ENCODE measurements around the gene MYO18A.

MYO18A gene

GRCh38 chr17:29099527-29099926 lies 80.7 kb downstream of the MYO18A start:
- TF ChIP-seq, protein P1, sequence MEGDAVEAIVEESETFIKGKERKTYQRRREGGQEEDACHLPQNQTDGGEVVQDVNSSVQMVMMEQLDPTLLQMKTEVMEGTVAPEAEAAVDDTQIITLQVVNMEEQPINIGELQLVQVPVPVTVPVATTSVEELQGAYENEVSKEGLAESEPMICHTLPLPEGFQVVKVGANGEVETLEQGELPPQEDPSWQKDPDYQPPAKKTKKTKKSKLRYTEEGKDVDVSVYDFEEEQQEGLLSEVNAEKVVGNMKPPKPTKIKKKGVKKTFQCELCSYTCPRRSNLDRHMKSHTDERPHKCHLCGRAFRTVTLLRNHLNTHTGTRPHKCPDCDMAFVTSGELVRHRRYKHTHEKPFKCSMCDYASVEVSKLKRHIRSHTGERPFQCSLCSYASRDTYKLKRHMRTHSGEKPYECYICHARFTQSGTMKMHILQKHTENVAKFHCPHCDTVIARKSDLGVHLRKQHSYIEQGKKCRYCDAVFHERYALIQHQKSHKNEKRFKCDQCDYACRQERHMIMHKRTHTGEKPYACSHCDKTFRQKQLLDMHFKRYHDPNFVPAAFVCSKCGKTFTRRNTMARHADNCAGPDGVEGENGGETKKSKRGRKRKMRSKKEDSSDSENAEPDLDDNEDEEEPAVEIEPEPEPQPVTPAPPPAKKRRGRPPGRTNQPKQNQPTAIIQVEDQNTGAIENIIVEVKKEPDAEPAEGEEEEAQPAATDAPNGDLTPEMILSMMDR (IDR thresholded peaks at IDR 0.05; ENCODE audit: control extremely low read depth, extremely low read depth, low read depth, missing control alignments), result no peak
- DNase-seq (ENCODE audit: extremely low spot score), result no peak
- POLR2A ChIA-PET, result no interaction called here
- CTCF ChIA-PET, result interaction anchor here (2.2 kb wide), 1 partner anchor 134 kb away, joined by 9 read pairs; no protein-coding TSS in a partner anchor

DNA sequence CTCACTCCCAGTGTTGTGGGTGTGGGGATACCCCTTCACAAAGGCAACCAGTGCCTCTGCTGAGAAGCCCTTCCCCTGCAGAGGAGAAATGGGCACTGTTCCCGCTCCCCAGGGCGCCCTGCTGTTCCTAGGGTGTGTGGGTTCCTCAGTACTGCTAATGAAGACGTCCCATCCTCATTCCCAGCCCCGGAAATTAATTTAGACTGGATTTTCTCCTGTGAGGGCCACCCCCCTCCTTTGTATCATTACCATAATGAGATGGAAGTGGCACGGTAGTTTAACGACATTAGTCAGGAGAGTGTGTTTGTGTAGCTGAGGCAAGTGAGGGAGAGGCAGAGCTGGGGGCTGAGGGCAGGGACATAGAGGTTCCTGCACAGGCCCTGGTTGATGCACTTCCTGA lies 84.1 kb downstream of the MYO18A start:
- ChIA-PET POLR2A (no interaction called here), CTCF (no interaction called here)
- TF ChIP-seq, protein P1 (IDR thresholded peaks at IDR 0.05; ENCODE audit: control extremely low read depth, extremely low read depth, low read depth, missing control alignments), result no peak
- DNase-seq (ENCODE audit: extremely low spot score), result no peak

GRCh38 chr17:29095439-29095838 lies 84.8 kb downstream of the MYO18A start:
- DNase-seq (ENCODE audit: extremely low spot score), result no peak
- TF ChIP-seq, protein P1 (IDR thresholded peaks at IDR 0.05; ENCODE audit: control extremely low read depth, extremely low read depth, low read depth, missing control alignments), result no peak
- POLR2A ChIA-PET, result no interaction called here
- CTCF ChIA-PET, result no interaction called here

DNA sequence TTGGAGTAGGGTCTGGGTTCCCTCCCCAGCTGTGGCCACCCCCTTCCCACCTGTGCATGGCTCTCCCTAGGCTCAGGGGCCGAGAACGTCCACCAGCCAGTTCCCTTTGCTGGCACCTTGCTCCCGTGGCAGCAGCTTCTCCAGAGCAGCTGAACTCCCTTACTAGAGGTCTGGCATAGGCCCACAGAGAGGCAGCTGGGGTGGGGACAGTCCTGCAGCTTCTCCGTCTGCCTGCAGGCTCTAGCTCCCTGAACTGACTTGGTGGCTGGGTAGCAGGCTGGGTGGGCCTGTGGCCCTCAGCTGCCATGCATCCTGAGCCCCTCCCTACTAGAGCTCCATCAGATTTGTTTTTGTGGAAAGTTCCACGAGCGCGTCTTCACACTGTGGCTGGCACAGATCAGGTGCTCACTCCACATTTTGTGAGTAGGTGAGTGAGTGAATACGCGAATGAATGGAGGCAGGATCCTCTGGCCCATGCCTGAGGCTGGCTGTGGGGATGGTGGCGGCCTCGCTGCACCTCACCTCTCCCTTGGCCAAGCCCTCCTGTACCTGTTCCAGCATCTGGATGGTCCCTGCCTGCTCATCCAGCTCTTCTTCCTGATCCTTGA lies 86.0 kb downstream of the MYO18A start:
- DNase-seq (ENCODE audit: extremely low spot score), result no peak
- TF ChIP-seq, protein P1 (IDR thresholded peaks at IDR 0.05; ENCODE audit: control extremely low read depth, extremely low read depth, low read depth, missing control alignments), result no peak
- CTCF ChIA-PET, result interaction anchor here (0.9 to 1.6 kb wide), 3 partner anchors 18 to 128 kb away, joined by 3 to 7 read pairs (median 4); no protein-coding TSS in a partner anchor
- POLR2A ChIA-PET, result no interaction called here

DNA sequence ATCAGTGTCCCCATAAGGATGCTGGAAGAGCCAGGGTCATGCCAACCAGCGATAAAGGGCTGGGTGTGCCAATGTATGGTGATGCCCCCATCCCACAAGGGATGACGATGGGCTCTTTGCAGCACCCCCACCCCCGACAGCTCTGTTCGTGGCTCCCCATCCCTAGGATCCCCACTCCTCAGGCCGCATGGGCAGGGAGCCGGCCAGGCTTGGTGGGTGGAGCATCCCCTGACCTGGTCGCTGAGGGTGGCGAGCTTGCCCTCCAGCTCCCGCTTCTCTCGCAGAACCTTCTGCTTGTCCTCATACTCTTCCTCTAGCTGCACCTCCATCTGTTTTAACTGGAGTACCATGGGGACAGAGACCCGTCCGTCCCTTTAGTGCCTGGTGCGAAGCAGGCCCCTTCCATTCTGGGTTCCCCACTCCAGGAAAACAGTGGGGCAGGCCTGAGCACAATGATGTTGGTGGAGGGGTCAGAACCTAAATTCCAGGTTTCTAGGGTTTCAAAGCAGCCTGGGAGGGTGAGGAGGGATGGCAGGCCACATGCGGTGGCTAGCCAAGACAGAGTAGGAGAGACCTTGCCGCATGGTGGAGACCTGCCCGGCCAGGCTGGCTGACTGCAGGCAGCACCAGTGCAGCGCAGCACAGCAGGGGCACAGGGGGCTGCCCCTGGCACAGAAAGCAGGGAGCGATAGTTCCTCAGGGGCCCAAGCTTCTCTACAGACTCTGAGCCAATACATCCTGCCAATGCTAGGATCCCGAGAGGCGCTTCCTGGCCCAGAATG lies 86.9 kb downstream of the MYO18A start:
- POLR2A ChIA-PET, result no interaction called here
- TF ChIP-seq, protein P1 (IDR thresholded peaks at IDR 0.05; ENCODE audit: control extremely low read depth, extremely low read depth, low read depth, missing control alignments), result no peak
- DNase-seq (ENCODE audit: extremely low spot score), result no peak
- CTCF ChIA-PET, result interaction anchor here (0.6 to 3.0 kb wide), 8 partner anchors 14 to 128 kb away, joined by 3 to 21 read pairs (median 4); no protein-coding TSS in a partner anchor

DNA sequence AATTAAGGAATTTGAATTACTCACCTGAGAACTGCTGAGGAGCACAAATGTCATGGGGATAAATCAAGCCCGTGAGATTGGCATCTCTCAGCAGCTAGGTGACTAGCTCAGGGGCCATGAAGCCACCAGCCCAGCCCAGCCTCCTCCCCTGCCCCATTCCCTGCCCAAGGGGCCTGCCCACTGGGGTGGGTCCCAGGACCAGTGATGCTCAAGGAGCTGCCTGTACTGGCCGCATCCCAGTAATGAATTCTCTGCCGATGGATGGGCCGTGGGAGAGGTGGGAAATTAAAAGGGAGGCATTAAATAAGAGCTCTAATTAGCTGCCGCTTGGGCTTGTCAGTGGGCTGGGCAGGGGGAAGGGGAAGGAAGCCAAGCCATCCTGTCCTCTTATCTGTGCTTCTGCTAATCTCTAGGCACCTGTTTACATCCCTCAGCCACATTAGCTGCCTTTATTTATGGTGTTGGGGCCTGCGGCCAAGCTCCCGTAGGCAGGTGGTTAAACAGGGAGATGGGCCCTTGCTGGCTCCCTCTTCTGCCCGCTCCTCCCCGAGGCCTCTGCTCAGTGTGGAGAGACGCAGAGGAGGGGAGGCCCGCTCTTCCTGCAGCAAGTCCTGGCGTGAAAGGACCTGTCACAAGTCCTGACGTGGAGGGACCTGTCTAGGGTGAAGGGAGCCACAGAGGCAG lies 88.5 kb downstream of the MYO18A start:
- TF ChIP-seq, protein P1 (IDR thresholded peaks at IDR 0.05; ENCODE audit: control extremely low read depth, extremely low read depth, low read depth, missing control alignments), result no peak
- ChIA-PET CTCF (interaction anchor here (1.0 to 3.0 kb wide), 11 partner anchors 12 to 126 kb away, joined by 3 to 21 read pairs (median 5); partner anchors contain the start of gene MYO18A), POLR2A (no interaction called here)
- no peak for DNase-seq (ENCODE audit: extremely low spot score)
